ENCODE results near the gene ACAP1.

- TF ChIP-seq GATA2 (IDR thresholded peaks at IDR 0.05; ENCODE audit: low read depth, low read length) = no peak
- TF ChIP-seq GATA3 (IDR thresholded peaks at IDR 0.05; ENCODE audit: low read depth, low read length) = no peak
These were observed 6.2 kb upstream of the ACAP1 start for GRCh38 chr17:7329997-7330637.

All from SH-SY5Y (cell line).